HCT116 (cell line): Measurements from ENCODE around the gene BCL11A. TPM values are rescaled to one million over a fixed set of nuclear protein-coding genes. Genes with fewer than 3 reads are reported as not detected.

Experiments used
- ATAC-seq: fragments of 200-7000 bp; cut with Tn5 transposase; 2 replicates; pipeline ENCODE4 v1.9.1; 2020; ENCODE audit warnings: mild to moderate bottlenecking, moderate library complexity
- BruUV-seq: library from RNA; stranded (reverse); fragments of 400-500 nt; replicated peaks from 2 replicates; lab custom pipeline; 2021; lab: Mats Ljungman, UMichigan
- CTCF ChIA-PET: fragments of 300-600 bp; sonication (Branson Sonifier 250); formaldehyde crosslinking; loops from one replicate; lab custom pipeline; 2021; ENCODE audit warnings: antibody characterized with exemption; lab: Charles Lee
- POLR2A ChIA-PET: fragments of 300-600, 350-600 bp; sonication (Branson Sonifier 250); formaldehyde crosslinking; loops from one replicate; lab custom pipeline; 2021; ENCODE audit warnings: antibody characterized with exemption; lab: Charles Lee
- RAD21 ChIA-PET, 2 experiments: fragments of 300-600 bp; sonication (Branson Sonifier 250); formaldehyde crosslinking; loops; one replicate each; lab custom pipeline; 2023; ENCODE audit warnings: low total read pairs in 2 of 2; ENCODE audit not compliant: uncharacterized antibody in 2 of 2, unreplicated experiment in 2 of 2, low non-redundant PET in 1 of 2; lab: Charles Lee
- DNase-seq: peaks from one replicate; pipeline ENCODE4 v3.0.0-alpha.2; 2010; ENCODE audit warnings: low read depth, low spot score
- H2AFZ ChIP-seq: fragments of 200-600 bp; shearing (Covaris generic), sonication (generic); 2 replicates; pipeline ENCODE4 v1.6.1; 2017; ENCODE audit warnings: low read depth, mixed run types, mixed read lengths, antibody characterized with exemption, low read length; ENCODE audit not compliant: poor library complexity, severe bottlenecking
- H3K27ac ChIP-seq: 2 replicates; pipeline ENCODE4 v1.5.1; 2012; ENCODE audit warnings: low read depth, low read length
- H3K27me3 ChIP-seq: fragments of 200-600 bp; sonication (generic); 2 replicates; pipeline ENCODE4 v1.6.1; 2016; ENCODE audit warnings: mixed run types, low read length, mixed read lengths; ENCODE audit not compliant: insufficient read depth
- H3K36me3 ChIP-seq, 2 experiments: fragments of 200-500 bp in 1 of 2; fragments of 200-600 bp in 1 of 2; sonication (Bioruptor generic) in 1 of 2; sonication (generic) in 1 of 2; 2 replicates each; pipeline versions ENCODE4 v1.5.1 to v1.6.1; 2014 to 2016; ENCODE audit warnings: low read length in 2 of 2, inconsistent platforms in 1 of 2, mixed read lengths in 1 of 2, mixed run types in 1 of 2; ENCODE audit not compliant: insufficient read depth in 2 of 2, control insufficient read depth in 1 of 2
- H3K4me1 ChIP-seq, 2 experiments: fragments of 200-600 bp in 1 of 2; sonication (generic) in 1 of 2; 2 replicates each; pipeline versions ENCODE4 v1.5.1 to v1.6.1; 2012 to 2017; ENCODE audit warnings: low read length in 2 of 2, inconsistent platforms in 1 of 2, mild to moderate bottlenecking in 1 of 2, mixed read lengths in 1 of 2, mixed run types in 1 of 2, moderate library complexity in 1 of 2; ENCODE audit not compliant: insufficient read depth in 2 of 2, control insufficient read depth in 1 of 2
- H3K4me2 ChIP-seq: fragments of 200-600 bp; sonication (generic); 2 replicates; pipeline ENCODE4 v1.6.1; 2017; ENCODE audit warnings: mixed run types, low read length, mixed read lengths
- H3K4me3 ChIP-seq, 2 experiments: fragments of 200-600 bp in 1 of 2; sonication (generic) in 1 of 2; replicated peaks in 1 of 2; 2 replicates each; pipeline ENCODE4 v1.5.1; 2011 to 2016; ENCODE audit warnings: low read length in 2 of 2, control low read depth in 1 of 2, low read depth in 1 of 2, mild to moderate bottlenecking in 1 of 2, mixed read lengths in 1 of 2, mixed run types in 1 of 2
- H3K79me2 ChIP-seq: fragments of 200-600 bp; sonication (generic); 2 replicates; pipeline ENCODE4 v1.6.1; 2017; ENCODE audit warnings: mild to moderate bottlenecking, mixed run types, low read length, moderate library complexity, mixed read lengths; ENCODE audit not compliant: insufficient read depth
- H3K9ac ChIP-seq: fragments of 200-600 bp; sonication (generic); 2 replicates; pipeline ENCODE4 v1.6.1; 2016; ENCODE audit warnings: low read length, mixed read lengths
- H3K9me2 ChIP-seq: fragments of 200-600 bp; sonication (generic), shearing (Covaris generic); 2 replicates; pipeline ENCODE4 v1.6.1; 2017; ENCODE audit warnings: mixed run types, mild to moderate bottlenecking, moderate library complexity; ENCODE audit not compliant: insufficient read depth
- H3K9me3 ChIP-seq, 2 experiments: fragments of 200-500 bp in 1 of 2; fragments of 200-600 bp in 1 of 2; sonication (Bioruptor generic) in 1 of 2; sonication (generic) in 1 of 2; 2 replicates each; pipeline ENCODE4 v1.6.1; 2014 to 2017; ENCODE audit warnings: low read length in 2 of 2, mixed read lengths in 2 of 2, inconsistent platforms in 1 of 2, low read depth in 1 of 2, mild to moderate bottlenecking in 1 of 2, mixed run types in 1 of 2, moderate library complexity in 1 of 2; ENCODE audit not compliant: control insufficient read depth in 1 of 2, insufficient read depth in 1 of 2
- H4K20me1 ChIP-seq: fragments of 200-600 bp; sonication (generic), shearing (Covaris generic); 2 replicates; pipeline ENCODE4 v1.6.1; 2017; ENCODE audit warnings: mixed run types, mild to moderate bottlenecking, moderate library complexity; ENCODE audit not compliant: insufficient read depth
- ATF3 ChIP-seq: IDR thresholded peaks from 2 replicates; pipeline ENCODE4 v1.6.1; 2012
- CBX3 ChIP-seq: IDR thresholded peaks from 2 replicates; pipeline ENCODE4 v1.6.1; 2012; ENCODE audit warnings: low read depth
- EGR1 ChIP-seq: IDR thresholded peaks from 2 replicates; pipeline ENCODE4 v1.6.1; 2012; ENCODE audit warnings: low read depth
- ELF1 ChIP-seq: IDR thresholded peaks from 2 replicates; pipeline ENCODE4 v1.6.1; 2012; ENCODE audit warnings: low read depth, borderline replicate concordance
- EZH2 ChIP-seq: fragments of 200-600 bp; sonication (generic); IDR thresholded peaks from 2 replicates; pipeline ENCODE4 v1.6.1; 2017; ENCODE audit warnings: antibody characterized with exemption, mixed run types
- EZH2phosphoT487 ChIP-seq: fragments of 200-600 bp; IDR thresholded peaks from 2 replicates; pipeline ENCODE4 v1.6.1; 2018; ENCODE audit warnings: antibody characterized with exemption, borderline replicate concordance
- FOSL1 ChIP-seq: IDR thresholded peaks from 2 replicates; pipeline ENCODE4 v1.6.1; 2012; ENCODE audit warnings: low read depth
- JUND ChIP-seq: IDR thresholded peaks from 2 replicates; pipeline ENCODE4 v1.6.1; 2012
- MAX ChIP-seq: IDR thresholded peaks from 2 replicates; pipeline ENCODE4 v1.6.1; 2012
- POLR2A ChIP-seq: IDR thresholded peaks from 2 replicates; pipeline ENCODE4 v1.7.0; 2011; ENCODE audit warnings: borderline replicate concordance; ENCODE audit not compliant: insufficient read depth, insufficient read length; ENCODE audit errors: extremely low read depth
- RAD21 ChIP-seq: IDR thresholded peaks from 2 replicates; pipeline ENCODE4 v1.6.1; 2012; ENCODE audit warnings: low read depth, mild to moderate bottlenecking
- SP1 ChIP-seq: IDR thresholded peaks from 2 replicates; pipeline ENCODE4 v1.6.1; 2012; ENCODE audit warnings: low read depth
- SRF ChIP-seq: IDR thresholded peaks from 2 replicates; pipeline ENCODE4 v1.6.1; 2012; ENCODE audit warnings: low read depth
- TCF7L2 ChIP-seq: IDR thresholded peaks from 2 replicates; pipeline ENCODE4 v1.7.0; 2011; ENCODE audit warnings: borderline replicate concordance, inconsistent platforms; ENCODE audit not compliant: insufficient read depth, insufficient read length; ENCODE audit errors: extremely low read depth
- ZBTB33 ChIP-seq: IDR thresholded peaks from 2 replicates; pipeline ENCODE4 v1.6.1; 2011; ENCODE audit warnings: mild to moderate bottlenecking, low read length, moderate library complexity; ENCODE audit not compliant: insufficient replicate concordance; ENCODE audit errors: extremely low read depth
- ZFX ChIP-seq: fragments of 450-650 bp; IDR thresholded peaks from 2 replicates; pipeline ENCODE4 v1.6.1; 2017
- intact Hi-C: fragments of 100-400 bp; cut with micrococcal nuclease; formaldehyde crosslinking; loops from 2 replicates; pipeline ENCODE4 v1.10.0; 2022
- total RNA-seq: library from RNA; stranded (reverse); gene quantifications from one replicate; pipeline ENCODE4 v1.2.1, GENCODE V29; 2021; ENCODE audit not compliant: unreplicated experiment

Gene BCL11A
- total RNA-seq, 1 experiment from 2014 or later, result 0.71 TPM

GRCh38 chr2:60437080-60437696, 116.3 kb downstream of the BCL11A start:
- no peak for ATAC-seq
- no peak for TF ChIP-seq EZH2phosphoT487
- no peak for TF ChIP-seq SRF
- TF ChIP-seq ELF1, result no peak
- TF ChIP-seq ATF3, result no peak
- TF ChIP-seq RAD21, result no peak
- no peak for TF ChIP-seq CBX3
- no peak for TF ChIP-seq ZFX
- no peak for TF ChIP-seq SP1
- no peak for TF ChIP-seq POLR2A
- no peak for TF ChIP-seq EGR1
- TF ChIP-seq MAX, result no peak
- intact Hi-C loops, result no loop called here
- CTCF ChIA-PET, result no interaction called here
- BruUV-seq, result no TSS peak
- Histone ChIP-seq H3K27ac (no peak overlapping the region), H3K4me2 (no peak overlapping the region), H3K4me3 (no peak overlapping the region), H2AFZ (no peak overlapping the region), H3K9me2 (no peaks in the 10 kb centered on the region), H3K9ac (no peak overlapping the region), H3K4me1 (no peaks in the 10 kb centered on the region), H4K20me1 (no peaks in the 10 kb centered on the region), H3K27me3 (no peaks in the 10 kb centered on the region), H3K36me3 (no peaks in the 10 kb centered on the region), H3K9me3 (no peaks in the 10 kb centered on the region), H3K79me2 (no peaks in the 10 kb centered on the region)
- DNase-seq, result no peak
- RAD21 ChIA-PET, result no interaction called here
- POLR2A ChIA-PET, result no interaction called here

GRCh38 chr2:60433018-60433596, 120.3 kb downstream of the BCL11A start:
- Histone ChIP-seq H3K27ac (no peak overlapping the region), H3K27me3 (no peaks in the 10 kb centered on the region), H3K9me3 (no peaks in the 10 kb centered on the region), H4K20me1 (no peaks in the 10 kb centered on the region), H3K79me2 (no peaks in the 10 kb centered on the region), H3K9ac (no peak overlapping the region), H3K9me2 (no peaks in the 10 kb centered on the region), H3K36me3 (no peaks in the 10 kb centered on the region), H3K4me1 (no peaks in the 10 kb centered on the region), H3K4me2 (no peak overlapping the region), H3K4me3 (no peak overlapping the region), H2AFZ (no peak overlapping the region)
- RAD21 ChIA-PET, result no interaction called here
- POLR2A ChIA-PET, result no interaction called here
- CTCF ChIA-PET, result no interaction called here
- no TSS peak for BruUV-seq
- DNase-seq (no peak), ATAC-seq (no peak)
- TF ChIP-seq SP1 (no peak), ZFX (no peak), ZBTB33 (no peak), JUND (no peak), CBX3 (no peak), TCF7L2 (no peak), MAX (no peak), FOSL1 (no peak), EGR1 (no peak), EZH2 (no peak)
- intact Hi-C loops, result no loop called here
